GM19043 (cell line): ENCODE results near the gene KCTD8.
"Not testable (repeated sequence)": the region's sequence is repeated elsewhere in the genome, so short reads cannot be mapped to it uniquely, and the experiment has no call there.

Source experiments
- ATAC-seq: cut with Tn5 transposase; IDR thresholded peaks from one replicate; pipeline ENCODE4 v1.9.1; 2021; ENCODE audit warnings: low read depth; ENCODE audit not compliant: unreplicated experiment

KCTD8 gene

DNA sequence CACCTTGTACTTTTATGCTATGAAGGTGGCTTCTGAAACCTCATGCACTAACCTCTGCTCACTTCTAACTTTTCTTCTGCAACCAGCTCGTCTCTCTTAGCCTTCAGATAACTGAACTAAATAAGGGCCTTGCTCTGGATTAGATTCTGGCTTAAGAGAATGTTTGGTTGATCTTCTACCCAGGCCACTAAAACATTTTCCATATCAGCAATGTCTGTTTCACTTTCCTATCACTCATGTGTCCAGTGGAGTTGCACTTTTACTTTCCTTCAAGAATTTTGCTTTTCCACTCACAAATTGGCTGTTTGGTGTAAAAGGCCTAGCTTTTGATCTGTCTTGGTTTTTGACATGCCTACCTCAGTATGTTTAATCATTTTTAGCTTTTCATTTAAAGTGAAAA lies 105.8 kb downstream of the KCTD8 start:
- no peak for ATAC-seq

DNA sequence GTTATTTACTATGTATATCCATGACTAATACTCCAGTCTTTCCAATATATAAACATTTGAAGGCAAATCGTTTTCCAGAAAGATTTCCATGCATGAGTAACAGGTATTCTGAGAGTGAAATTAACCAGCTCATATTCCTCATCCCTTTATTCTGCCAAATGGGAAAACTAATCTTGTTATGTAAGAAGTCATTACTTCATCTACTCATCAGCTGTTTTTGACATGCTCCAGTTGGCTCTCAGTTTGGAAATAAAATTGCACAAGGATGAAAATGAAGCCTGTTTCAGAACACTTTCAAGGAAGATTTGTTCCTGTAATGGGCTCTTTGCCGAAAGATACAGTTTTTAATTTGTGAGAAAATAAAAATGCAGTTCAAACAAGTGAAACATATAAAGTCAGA lies 121.9 kb downstream of the KCTD8 start:
- no peak for ATAC-seq

DNA sequence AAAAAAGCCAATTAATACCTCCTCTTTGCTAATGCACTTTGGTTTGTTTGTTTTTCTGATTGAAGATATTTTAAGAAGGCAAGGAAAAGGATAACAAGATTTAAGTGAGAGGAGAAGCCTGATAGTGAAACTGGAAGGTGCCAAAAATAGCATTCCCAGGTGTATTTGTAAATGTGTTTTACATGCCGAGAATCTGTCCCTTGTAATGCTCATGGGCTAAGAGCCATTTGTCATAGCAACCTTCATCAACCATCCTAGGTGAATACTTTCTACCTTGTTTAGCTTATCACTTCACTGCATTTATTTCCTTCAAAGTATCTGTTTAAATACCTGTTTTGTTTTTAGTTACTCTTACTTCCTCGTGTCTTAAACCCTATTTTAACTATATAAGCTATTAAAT lies 127.8 kb downstream of the KCTD8 start:
- ATAC-seq, result no peak

DNA sequence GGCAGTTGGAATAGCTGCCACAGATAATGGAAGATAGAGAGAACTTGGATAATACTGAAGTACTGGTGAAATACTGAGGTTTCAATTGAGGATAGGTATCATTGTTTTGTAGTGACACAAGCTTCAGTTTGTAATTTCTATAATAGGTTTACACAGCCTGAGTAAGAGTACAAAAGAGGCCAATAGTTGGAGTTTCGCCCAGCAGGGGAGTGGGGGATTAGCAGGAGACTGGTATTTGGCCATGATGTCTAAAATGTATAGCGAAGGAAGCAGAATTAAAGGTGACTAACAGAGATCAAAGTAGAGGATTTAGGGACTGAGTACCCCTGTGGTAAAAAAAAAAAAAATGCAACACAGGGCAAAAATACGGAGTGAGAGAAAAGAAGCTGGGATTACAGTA lies 129.5 kb downstream of the KCTD8 start:
- ATAC-seq, result no peak

DNA sequence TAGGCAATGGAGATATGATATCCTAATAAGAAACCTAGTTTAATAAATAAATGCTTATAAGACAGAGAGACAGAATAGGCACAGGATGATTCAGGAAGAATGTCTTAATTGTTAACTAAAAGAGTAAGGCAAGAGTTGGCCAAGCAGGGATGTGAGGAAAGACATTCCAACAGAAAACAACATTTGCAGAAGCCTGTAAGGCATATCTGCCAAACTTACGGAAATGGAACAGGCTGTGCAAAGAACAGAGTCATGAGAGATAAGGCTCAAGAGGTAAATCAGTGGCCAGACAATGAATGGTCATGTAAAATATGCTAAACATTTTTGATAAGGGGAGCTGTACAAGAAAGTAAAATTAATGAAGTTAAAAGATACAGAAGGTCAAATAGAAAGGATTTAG lies 134.9 kb downstream of the KCTD8 start:
- ATAC-seq, result no peak

DNA sequence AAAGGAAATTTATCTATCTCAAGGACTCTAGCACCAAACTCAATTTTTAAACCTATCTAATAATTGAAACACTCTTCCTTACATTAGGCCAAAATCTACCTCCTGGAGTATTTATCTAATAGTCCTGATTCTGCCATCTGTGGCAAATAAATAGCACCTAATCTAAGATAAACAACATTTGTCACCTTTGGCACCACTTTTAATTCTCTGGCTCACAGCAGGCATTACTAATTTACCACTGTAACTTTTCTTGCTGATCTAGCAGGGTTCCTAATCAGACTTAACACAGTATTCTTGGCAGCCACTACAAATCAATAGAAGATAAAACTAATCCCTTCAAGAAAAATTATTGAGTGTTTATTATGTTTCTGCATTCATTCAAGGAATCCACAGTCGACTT lies 161.1 kb downstream of the KCTD8 start:
- no peak for ATAC-seq

DNA sequence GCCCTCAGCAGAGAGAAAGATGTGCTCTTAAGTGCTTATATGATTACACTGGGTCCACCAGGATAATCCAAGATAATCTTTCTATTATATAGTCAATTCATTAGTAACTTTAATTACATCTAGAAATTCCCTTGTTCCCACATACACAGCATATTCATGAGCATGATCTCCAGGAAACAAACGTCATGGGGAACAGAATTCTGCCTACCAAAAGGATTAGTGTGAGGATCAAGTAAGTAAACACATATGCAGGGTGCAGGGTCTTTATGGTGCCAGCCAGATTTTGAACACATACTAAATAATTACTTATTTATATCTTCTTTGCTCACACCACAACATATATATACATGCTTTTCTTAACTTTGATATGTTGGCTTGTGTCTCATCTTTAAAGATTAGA lies 169.1 kb downstream of the KCTD8 start:
- no peak for ATAC-seq

DNA sequence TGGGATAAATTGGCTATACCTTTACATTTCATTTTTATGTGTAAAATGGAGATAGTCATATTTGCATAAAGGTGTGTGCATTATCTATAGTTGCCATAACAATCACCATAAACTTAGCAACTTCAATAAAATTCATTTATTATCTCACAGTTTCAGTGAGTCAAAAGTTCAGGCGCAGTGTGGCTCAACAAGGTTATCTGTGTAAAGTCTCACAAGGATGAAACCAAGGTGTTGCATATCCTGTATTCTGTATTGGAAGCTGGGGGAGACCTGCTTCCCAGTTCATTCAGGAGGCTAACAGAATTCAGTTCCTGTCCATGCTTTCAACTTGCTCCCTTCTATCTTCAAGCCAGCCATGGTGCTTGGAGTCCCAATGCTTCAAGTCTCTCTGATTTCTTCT lies 169.5 kb downstream of the KCTD8 start:
- no peak for ATAC-seq

DNA sequence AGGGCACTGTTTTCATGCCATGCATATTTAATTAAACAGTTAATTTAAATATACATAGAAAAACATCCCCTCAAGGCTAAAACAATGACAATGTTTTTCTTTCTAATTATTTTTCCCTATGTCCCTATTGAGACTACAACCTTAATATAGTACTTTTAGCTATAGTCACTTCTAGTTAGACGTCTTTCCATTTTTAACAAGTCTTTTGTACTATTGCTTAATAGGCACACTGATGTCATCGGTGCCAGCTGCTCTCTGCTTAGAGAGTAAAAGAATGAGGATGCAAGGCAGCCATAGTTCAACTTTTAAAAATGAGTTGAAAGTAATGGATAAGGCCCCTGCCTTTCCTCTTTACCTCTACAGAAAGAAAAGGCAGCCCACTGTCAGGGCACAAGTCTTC lies 191.1 kb downstream of the KCTD8 start:
- no peak for ATAC-seq

DNA sequence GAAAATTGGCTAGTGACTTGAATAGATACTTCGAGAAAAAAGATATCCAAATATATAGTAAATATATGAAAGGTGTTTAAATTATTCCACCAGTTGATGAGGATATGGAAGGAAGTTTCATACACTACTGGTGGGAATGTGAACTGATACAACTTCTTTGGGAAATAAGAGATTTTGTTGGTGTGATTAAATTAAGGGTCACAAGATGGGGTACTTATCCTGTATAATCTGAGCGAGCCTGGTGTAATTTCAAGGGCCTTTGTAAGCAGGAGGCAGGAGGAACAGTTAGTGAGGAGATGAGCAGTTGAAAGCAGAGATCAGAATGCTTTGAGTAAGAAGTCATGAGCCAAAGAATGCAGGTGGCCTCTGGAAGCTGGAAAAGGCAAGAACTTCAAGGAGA lies 192.2 kb downstream of the KCTD8 start:
- no peak for ATAC-seq

DNA sequence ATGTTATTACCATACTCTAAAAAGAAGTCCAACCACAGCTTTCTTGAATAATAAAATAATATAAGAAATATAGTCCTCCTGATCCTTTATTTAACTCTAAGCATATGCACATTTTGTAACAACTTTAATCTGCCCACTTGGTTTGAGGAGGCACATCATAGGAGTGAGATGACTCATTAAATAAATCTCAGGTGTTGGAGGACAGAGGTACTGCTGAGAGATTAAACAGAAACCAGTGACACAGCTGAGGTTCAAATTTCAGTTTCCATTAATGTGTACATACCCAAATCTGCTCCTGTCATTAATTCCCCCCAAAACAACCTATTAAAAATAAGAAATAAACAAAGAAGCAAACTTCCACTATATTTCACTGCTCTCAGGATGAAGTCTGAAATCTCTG lies 211.0 kb downstream of the KCTD8 start:
- no peak for ATAC-seq

DNA sequence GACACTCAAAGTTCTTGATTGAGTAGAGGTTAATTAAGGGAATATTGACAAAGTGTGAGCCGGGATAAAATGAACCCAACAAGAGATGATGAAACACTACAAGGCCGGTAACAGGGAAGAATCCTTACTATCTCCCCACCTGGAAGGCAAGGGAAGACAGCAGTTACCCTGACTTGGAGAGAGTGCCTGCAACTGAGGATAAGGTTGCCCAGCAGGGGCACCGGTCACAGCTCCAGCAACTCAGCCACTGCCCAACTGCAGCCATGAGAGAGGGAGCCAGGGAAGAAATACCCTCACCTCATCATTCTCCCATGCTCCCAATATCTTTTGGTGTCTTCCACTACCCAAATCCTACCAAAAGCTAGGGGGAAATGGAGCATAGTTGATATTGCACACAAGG lies 212.7 kb downstream of the KCTD8 start:
- ATAC-seq, result no peak

DNA sequence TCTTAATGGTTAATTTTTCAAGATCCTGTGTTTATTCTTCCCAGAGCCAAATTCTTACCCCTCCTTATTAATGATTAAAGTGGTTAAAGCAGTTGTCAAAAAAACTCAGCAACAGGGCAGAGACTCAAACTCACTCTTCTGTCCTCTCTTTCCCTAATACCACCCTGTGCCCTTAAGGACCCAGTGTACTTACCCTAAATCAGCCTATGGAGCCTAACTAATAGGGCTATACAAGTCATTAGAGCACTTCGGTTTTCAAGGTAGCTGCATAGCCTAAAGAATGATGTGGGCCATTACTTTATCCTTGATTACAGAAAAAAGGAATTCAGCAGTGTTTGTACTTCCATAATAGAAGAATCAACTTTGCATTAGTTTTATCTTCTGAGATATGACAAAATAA lies 216.3 kb downstream of the KCTD8 start:
- ATAC-seq, result no peak

DNA sequence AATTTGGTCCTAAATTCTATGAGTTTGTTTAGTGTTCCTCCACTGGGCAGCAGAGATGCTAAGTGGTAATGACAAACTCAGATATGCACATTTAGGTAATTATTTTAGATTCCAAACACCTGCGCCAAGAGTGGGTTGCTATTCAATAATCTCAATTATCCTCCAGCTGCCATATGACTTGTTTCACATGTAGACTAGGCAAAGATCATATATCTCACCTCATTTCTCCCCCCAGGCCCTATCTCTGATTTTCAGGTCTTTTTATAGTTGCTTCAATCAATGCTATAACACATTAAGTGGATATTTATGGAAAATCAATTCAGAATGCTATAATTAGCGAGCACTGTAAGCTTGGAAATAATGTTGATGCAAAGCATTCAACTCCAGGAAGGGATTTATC lies 217.6 kb downstream of the KCTD8 start:
- no peak for ATAC-seq

DNA sequence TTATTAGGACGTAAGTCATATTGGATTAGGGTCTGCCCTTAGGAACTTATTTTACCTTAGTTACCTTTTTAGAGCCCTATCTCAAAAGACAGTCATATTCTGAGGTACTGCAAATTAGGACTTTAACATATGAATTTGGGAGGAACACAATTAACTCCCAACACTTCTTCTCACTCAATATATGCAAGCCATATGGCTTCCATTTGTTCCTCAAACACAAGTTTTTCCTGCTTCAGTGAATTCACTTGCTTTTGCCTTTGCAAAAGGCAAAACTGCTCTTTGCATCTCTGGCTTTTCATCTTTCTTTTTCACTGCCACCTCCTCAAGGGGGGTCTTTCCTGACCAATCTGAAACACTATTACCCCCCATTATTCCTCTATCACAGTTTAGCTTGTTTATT lies 220.3 kb downstream of the KCTD8 start:
- no peak for ATAC-seq

DNA sequence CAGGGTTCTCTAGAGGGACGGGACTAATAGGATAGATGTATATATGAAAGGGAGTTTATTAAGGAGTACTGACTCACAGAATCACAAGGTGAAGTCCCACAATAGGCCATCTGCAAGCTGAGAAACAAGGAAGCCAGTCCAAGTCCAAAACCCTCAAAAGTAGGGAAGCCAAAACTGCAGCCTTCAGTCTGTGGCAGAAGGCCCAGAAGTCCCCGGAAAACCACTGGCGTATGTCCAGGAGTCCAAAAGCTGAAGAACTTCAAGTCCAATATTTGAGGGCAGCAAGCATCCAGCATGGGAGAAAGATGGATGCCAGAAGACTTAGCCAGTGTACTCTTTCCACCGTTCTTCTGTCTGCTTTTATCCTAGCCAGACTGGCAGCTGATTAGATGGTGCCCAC lies 227.2 kb downstream of the KCTD8 start:
- no peak for ATAC-seq

DNA sequence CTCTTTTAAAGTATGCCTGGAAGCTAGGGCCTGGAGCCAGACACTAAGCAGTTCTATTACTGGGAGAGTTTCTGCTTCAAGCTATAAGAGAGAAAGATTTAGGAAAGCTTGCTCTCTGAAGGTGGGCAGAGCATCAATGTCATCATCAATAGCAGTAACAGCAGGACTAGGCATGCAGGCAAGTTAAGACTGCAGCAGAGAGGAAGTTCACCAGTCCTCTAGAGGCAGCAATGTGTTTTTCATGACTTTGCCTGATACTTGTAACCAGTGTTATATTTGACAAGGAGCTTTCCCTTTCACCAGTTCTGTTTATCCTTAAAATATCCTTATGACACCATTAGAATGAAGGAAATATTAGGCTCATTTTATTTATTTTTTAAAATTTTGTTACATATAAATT lies 237.9 kb downstream of the KCTD8 start:
- ATAC-seq, result no peak

DNA sequence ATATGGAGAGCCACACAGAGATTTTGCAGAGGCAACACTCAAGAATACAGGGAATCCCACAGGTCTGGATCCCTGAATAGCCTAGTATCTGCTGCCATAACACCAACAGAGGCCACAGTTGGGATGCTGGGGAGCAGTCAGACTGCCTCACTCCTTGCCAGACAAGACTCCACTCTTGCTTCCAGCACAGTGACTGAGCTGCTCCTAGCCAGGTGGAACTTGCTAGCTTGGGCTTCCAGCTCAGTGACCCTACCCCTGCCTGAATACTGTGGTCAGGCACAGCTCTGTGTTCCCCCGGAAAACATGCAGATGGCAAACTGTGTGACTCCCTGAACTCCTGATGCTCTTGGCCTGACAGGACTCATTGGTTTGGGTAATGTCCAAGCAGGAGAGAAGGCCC lies 251.8 kb downstream of the KCTD8 start:
- no peak for ATAC-seq

DNA sequence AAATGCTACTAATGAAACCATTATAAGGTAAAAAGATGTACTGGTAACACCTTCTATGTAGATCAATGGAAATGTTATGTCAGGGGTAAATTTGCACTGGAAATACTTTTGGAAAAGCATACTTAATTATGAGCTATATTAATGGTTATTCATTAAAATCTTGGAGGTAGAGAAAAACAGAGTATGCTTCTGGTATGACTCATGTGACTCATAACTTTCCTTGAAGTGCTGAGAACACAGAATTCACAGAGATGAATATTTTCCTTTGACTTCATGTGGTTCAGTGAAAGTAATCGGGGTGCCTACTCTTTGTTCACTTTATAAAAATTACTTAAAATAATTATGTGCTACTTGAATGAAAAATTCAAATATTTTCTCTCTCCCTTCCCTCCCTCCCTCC lies 254.2 kb downstream of the KCTD8 start:
- no peak for ATAC-seq

DNA sequence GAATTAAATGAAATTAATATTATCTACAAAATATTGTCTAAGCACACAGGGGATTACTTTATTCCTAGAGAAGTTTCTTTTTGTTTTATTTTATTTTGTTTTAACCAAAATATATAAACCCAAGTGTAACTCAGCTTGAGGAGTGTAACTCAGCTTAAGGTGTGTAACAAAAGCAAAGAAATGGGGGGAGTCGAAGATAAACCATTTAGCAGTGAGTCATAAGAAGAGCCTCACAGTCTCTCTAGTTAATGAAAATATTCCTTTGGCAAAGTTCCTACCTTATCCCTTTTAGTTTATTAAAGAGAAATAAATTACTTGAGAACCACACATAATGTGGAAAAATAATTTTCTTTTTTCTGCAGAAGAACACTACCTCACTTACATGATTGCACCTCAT lies 261.8 kb downstream of the KCTD8 start:
- ATAC-seq, result no peak

DNA sequence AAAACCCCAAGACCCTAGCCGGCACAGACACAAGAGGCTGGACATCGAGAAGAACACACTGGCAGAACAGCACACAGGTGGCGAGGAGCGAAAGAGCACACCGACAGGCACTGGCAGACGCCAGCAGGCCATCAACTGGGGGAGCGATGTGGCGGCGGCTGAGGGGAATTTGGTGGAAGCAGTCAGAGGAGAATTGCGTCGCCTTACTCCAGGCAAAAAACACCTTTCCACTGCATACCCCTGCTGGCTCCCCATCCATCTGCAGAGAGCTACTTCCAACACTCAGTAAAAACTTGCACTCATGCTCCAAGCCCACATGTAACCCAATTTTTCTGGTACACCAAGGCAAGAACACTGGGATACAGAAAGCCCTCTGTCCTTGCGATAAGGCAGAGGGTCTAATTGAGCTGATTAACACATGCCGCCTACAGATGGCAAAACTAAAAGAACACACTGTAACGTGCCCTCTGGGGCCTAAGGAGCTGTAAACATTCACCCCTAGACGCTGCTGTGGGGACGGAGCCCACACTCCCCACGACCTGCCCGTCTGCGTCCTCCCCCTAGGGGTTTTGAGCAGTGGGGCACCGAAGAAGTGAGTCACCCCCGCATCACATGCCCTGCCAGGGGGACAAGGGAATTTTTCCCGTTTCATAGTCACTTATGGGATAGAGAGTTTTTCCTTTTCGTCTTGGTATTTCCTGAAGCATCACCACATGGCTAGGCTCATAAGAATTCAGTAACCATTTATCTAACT lies 262.3 kb downstream of the KCTD8 start:
- no peak for ATAC-seq

DNA sequence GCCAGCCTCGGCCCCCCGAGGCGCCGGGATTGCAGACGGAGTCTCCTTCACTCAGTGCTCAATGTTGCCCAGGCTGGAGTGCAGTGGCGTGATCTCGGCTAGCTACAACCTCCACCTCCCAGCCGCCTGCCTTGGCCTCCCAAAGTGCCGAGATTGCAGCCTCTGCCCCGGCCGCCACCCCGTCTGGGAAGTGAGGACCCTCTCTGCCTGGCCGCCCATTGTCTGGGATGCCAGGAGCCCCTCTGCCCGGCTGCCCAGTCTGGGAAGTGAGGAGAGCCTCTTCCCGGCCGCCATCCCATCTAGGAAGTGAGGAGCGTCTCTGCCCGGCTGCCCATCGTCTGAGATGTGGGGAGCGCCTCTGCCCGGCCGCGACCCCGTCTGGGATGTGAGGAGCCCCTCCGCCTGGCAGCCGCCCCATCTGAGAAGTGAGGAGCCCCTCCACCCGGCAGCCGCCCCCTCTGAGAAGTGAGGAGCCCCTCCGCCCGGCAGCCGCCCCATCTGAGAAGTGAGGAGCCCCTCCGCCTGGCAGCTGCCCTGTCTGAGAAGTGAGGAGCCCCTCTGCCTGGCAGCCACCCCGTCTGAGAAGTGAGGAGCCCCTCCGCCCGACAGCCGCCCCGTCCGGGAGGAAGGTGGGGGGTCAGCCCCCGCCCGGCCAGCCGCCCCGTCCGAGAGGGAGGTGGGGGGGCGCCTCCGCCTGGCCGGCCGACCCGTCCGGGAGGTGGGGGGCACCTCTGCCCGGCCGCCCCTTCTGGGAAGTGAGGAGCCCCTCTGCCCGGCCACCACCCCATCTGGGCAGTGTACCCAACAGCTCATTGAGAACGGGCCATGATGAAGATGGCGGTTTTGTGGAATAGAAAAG lies 266.9 kb downstream of the KCTD8 start:
- ATAC-seq, result not testable (repeated sequence)
